C4-2B (cell line): Measurements from ENCODE around the gene CPHXL.

Source experiments
- CTCF ChIP-seq: fragments of 450-650 bp; conservative IDR thresholded peaks from 2 replicates; pipeline ENCODE4 v1.5.1; 2017; ENCODE audit warnings: mild to moderate bottlenecking
- ZFX ChIP-seq: fragments of 450-650 bp; IDR thresholded peaks from 2 replicates; pipeline ENCODE4 v1.6.1; 2017

GRCh38 chr16:75745242-75745641, 19.0 kb upstream of the CPHXL start:
- TF ChIP-seq CTCF (no peak), ZFX (no peak)
